BJ (cell line): Measurements from ENCODE around the gene CNRIP1. TPM values are rescaled to one million over a fixed set of nuclear protein-coding genes. Genes with fewer than 3 reads are reported as not detected.

Experiments used
- CTCF ChIA-PET: fragments of 350-600 bp; formaldehyde crosslinking; extraction: SDS; loops from one replicate; lab custom pipeline; 2021; ENCODE audit warnings: antibody characterized with exemption, inconsistent platforms; lab: Yijun Ruan, JAX
- POLR2A ChIA-PET: fragments of 300-600 bp; sonication (Branson Sonifier 250); formaldehyde crosslinking; extraction: SDS; loops from one replicate; lab custom pipeline; 2021; ENCODE audit warnings: antibody characterized with exemption; lab: Charles Lee
- DNase-seq: peaks from one replicate; pipeline ENCODE4 v3.0.0-alpha.2; 2011; ENCODE audit warnings: low read depth
- H3K27me3 ChIP-seq: 2 replicates; pipeline ENCODE4 v1.6.0; 2011; ENCODE audit warnings: low read length; ENCODE audit not compliant: control insufficient read depth, insufficient read depth
- H3K36me3 ChIP-seq: 2 replicates; pipeline ENCODE4 v1.5.1; 2011; ENCODE audit warnings: low read length; ENCODE audit not compliant: control insufficient read depth, insufficient read depth
- H3K4me3 ChIP-seq: 2 replicates; pipeline ENCODE4 v1.5.1; 2011; ENCODE audit warnings: low read depth, mild to moderate bottlenecking, control low read depth, low read length
- CTCF ChIP-seq: IDR thresholded peaks from 2 replicates; pipeline ENCODE4 v1.5.1; 2011; ENCODE audit warnings: low read depth, mild to moderate bottlenecking, control low read depth, inconsistent platforms, low read length, moderate library complexity; ENCODE audit not compliant: insufficient read depth
- polyA plus RNA-seq: library from polyadenylated mRNA; depleted of rRNA; stranded (reverse); fragments of >200 nt; gene quantifications from 2 replicates; pipeline ENCODE4 v1.2.3, GENCODE V29; 2011

The CNRIP1 gene
- polyA plus RNA-seq, 1 experiment: 63.4 TPM

- Histone ChIP-seq H3K27me3 (no peaks in the 10 kb centered on the region), H3K4me3 (peak overlapping the region; percentile 74), H3K36me3 (no peaks in the 10 kb centered on the region)
- POLR2A ChIA-PET: no interaction called here
- CTCF ChIA-PET: interaction anchor here (0.7 to 2.2 kb wide), 7 partner anchors 7 to 129 kb away, joined by 3 to 7 read pairs (median 4); no protein-coding TSS in a partner anchor
- TF ChIP-seq CTCF: peak; percentile 76
- no peak for DNase-seq
These were observed 68.4 kb downstream of the CNRIP1 start for GRCh38 chr2:68251187-68251854.

- peak overlapping the region; percentile 74 for H3K4me3 ChIP-seq
- no peak for DNase-seq
- CTCF ChIA-PET: interaction anchor here (0.8 to 2.2 kb wide), 11 partner anchors 8 to 190 kb away, joined by 3 to 7 read pairs (median 4); partner anchors contain the start of gene CNRIP1
These were observed 69.0 kb downstream of the CNRIP1 start for GRCh38 chr2:68250652-68251186.

GRCh38 chr2:68250196-68250595 lies 69.6 kb downstream of the CNRIP1 start:
- H3K36me3 ChIP-seq: no peaks in the 10 kb centered on the region
- no peaks in the 10 kb centered on the region for H3K27me3 ChIP-seq
- DNase-seq: no peak
- CTCF ChIA-PET: interaction anchor here (0.6 to 2.2 kb wide), 10 partner anchors 9 to 191 kb away, joined by 3 to 7 read pairs (median 4); partner anchors contain the start of gene CNRIP1
- TF ChIP-seq CTCF: no peak
- H3K4me3 ChIP-seq: peak overlapping the region; percentile 74
- POLR2A ChIA-PET: interaction anchor here (0.7 kb wide), 1 partner anchor 9 kb away, joined by 5 read pairs; no protein-coding TSS in a partner anchor

More at GRCh38 chr2:68250652-68251186, 69.0 kb downstream of the CNRIP1 start:
- Histone ChIP-seq H3K27me3 (no peaks in the 10 kb centered on the region), H3K36me3 (no peaks in the 10 kb centered on the region)
- no peak for TF ChIP-seq CTCF
- POLR2A ChIA-PET: interaction anchor here (0.7 kb wide), 1 partner anchor 8 kb away, joined by 5 read pairs; no protein-coding TSS in a partner anchor

GRCh38 chr2:68248806-68249205 lies 70.9 kb downstream of the CNRIP1 start:
- Histone ChIP-seq H3K36me3 (no peaks in the 10 kb centered on the region), H3K4me3 (no peak overlapping the region), H3K27me3 (no peaks in the 10 kb centered on the region)
- no peak for TF ChIP-seq CTCF
- ChIA-PET POLR2A (no interaction called here), CTCF (interaction anchor here (0.7 to 2.1 kb wide), 2 partner anchors 53 to 55 kb away, joined by 3 to 7 read pairs; no protein-coding TSS in a partner anchor)
- DNase-seq: no peak

- Histone ChIP-seq H3K36me3 (no peaks in the 10 kb centered on the region), H3K4me3 (no peak overlapping the region), H3K27me3 (no peaks in the 10 kb centered on the region)
- DNase-seq: no peak
- CTCF ChIA-PET: interaction anchor here (0.5 kb wide), 1 partner anchor 195 kb away, joined by 3 read pairs; no protein-coding TSS in a partner anchor
- POLR2A ChIA-PET: no interaction called here
- no peak for TF ChIP-seq CTCF
These were observed 71.4 kb downstream of the CNRIP1 start for GRCh38 chr2:68248361-68248760.
